ENCODE results near the gene TMEM108.

TMEM108 gene

GRCh38 chr3:133301194-133301593 lies 263.0 kb downstream of the TMEM108 start:
- in situ Hi-C loops (cut with HindIII; ENCODE audit: low sequenced_read_pairs): no loop called here

GRCh38 chr3:133301731-133302130 lies 263.5 kb downstream of the TMEM108 start:
- in situ Hi-C loops (cut with HindIII; ENCODE audit: low sequenced_read_pairs): no loop called here

GRCh38 chr3:133303430-133303829 lies 265.2 kb downstream of the TMEM108 start:
- in situ Hi-C loops (cut with HindIII; ENCODE audit: low sequenced_read_pairs): no loop called here

- in situ Hi-C loops (cut with HindIII; ENCODE audit: low sequenced_read_pairs): no loop called here
These were observed 279.7 kb downstream of the TMEM108 start for GRCh38 chr3:133317866-133318265.

DNA sequence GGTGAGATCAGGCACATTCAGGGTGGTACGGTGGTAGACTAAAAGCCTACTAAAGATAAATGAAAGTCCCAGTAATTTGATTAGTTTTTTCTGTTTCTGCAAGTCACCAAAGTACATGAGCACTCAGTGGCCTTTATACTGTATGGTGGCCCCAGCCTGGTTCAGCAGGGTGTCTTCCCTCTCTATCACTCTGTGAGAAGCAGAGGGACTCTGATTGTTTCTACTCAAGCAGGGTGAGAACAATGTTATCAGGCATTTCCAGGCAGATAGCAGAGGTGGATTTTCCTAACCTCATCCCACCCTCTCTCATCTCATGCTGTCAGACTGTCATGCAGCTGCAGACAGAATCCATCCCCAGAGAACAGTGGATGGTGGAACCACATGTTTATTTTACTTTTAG lies 290.2 kb downstream of the TMEM108 start:
- in situ Hi-C loops (cut with HindIII; ENCODE audit: low sequenced_read_pairs): no loop called here

- in situ Hi-C loops (cut with HindIII; ENCODE audit: low sequenced_read_pairs): no loop called here
These were observed 291.4 kb downstream of the TMEM108 start for GRCh38 chr3:133329626-133330025.

GRCh38 chr3:133330065-133330464 lies 291.9 kb downstream of the TMEM108 start:
- in situ Hi-C loops (cut with HindIII; ENCODE audit: low sequenced_read_pairs): no loop called here

DNA sequence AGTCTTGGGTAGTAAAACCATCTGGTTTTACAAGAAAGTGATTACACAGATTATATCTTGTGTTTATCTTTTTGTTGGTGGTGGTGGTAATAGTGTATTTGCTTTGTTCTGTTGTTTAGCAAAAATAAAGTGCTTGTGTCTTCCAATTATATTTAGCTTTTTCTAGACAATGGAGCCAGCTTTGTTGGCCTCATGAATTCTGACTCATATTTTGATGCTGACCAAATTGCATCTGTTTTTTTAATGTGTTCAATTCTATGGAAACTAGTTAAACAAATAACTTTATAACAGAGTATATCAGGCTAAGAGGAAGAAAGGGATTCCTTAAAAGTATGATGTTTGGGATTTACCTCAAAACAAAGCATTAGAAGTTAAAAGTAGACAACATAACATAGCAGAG lies 292.3 kb downstream of the TMEM108 start:
- in situ Hi-C loops (cut with HindIII; ENCODE audit: low sequenced_read_pairs): no loop called here

GRCh38 chr3:133354721-133355120 lies 316.5 kb downstream of the TMEM108 start:
- in situ Hi-C loops (cut with HindIII; ENCODE audit: low sequenced_read_pairs): loop anchor here (25.0 kb wide), 1 partner anchor 617 kb away; no protein-coding TSS in a partner anchor

DNA sequence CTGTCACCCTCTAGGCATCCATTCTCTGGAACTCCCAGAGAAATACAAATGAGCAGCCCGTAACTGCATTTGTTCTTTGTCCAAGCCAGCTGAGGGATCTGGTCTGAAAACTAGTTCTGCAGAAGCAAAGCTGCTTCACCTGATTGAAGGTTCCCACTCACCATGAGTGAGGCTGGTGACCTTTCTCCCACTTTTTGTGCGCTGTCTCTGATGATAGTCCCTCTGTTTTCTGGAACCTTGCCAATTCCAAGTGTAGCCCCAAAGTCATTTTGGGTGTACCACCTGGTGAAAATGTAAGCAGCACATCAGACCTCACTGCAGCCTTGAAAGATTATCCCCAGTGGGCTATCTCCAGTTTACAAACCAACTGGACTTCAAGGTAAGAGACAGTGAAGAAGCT lies 322.3 kb downstream of the TMEM108 start:
- in situ Hi-C loops (cut with HindIII; ENCODE audit: low sequenced_read_pairs): loop anchor here (25.0 kb wide), 1 partner anchor 623 kb away; no protein-coding TSS in a partner anchor

GRCh38 chr3:133361011-133361410 lies 322.8 kb downstream of the TMEM108 start:
- in situ Hi-C loops (cut with HindIII; ENCODE audit: low sequenced_read_pairs): loop anchor here (25.0 kb wide), 1 partner anchor 624 kb away; no protein-coding TSS in a partner anchor

DNA sequence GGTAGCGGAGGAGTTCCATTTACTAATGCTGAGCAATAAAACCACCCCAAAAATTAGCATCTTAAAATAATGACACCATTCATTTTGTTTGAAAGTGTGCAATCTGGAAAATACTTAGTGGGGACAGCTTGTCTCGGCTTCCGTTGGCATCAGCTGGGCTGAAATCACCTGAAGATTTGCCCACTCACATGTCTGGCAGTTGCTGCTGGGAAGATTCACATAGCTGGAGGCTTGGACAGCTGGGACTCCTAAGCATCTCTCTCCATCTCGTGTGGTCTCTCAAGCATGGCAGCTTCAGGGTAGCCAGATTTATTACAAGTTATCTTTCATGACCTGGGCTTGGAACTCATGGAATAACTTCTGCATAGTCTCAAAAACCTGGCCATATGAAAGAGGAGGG lies 323.2 kb downstream of the TMEM108 start:
- in situ Hi-C loops (cut with HindIII; ENCODE audit: low sequenced_read_pairs): loop anchor here (25.0 kb wide), 1 partner anchor 624 kb away; no protein-coding TSS in a partner anchor

DNA sequence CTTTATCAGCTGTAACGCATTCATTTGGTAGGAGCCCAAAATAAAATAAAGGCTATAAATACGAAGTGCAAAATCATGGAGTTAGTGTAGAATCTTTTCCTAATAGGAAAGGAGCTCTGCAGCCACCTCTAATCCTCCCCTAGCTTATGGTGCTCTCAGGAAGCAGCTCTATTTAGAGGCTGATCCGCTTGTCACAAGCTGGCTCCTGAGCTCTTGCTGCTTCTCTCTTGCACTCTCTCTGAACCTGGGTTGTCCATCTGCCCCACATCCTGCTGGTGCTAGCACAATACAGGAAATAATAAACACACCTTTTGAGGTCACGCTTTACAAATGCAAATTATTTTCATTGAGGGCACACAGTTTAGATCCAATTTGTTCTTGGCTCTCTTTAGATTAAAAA lies 324.3 kb downstream of the TMEM108 start:
- in situ Hi-C loops (cut with HindIII; ENCODE audit: low sequenced_read_pairs): loop anchor here (25.0 kb wide), 1 partner anchor 625 kb away; no protein-coding TSS in a partner anchor

- in situ Hi-C loops (cut with HindIII; ENCODE audit: low sequenced_read_pairs): loop anchor here (5.0 to 25.0 kb wide), 3 partner anchors 72 to 627 kb away; no protein-coding TSS in a partner anchor
These were observed 326.5 kb downstream of the TMEM108 start for GRCh38 chr3:133364704-133365103.

DNA sequence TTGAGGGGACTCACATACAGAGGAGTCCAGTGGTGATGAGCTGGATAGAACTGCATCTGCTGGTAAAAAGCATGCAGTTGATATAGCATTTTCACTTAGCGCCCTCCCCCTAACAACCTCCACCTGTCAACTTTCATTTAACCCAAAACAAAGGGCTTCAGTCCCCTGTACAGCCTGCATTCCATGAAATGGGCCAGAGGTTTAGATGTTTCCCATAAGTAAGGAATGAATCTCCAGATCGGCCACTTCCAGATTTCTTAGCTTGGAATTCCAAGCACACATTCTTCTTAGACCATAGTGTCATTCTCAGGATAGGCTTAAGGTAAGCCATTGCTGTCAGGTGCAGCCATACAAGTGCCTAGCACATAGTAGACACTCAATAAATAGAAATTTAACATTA lies 328.7 kb downstream of the TMEM108 start:
- in situ Hi-C loops (cut with HindIII; ENCODE audit: low sequenced_read_pairs): loop anchor here (5.0 to 25.0 kb wide), 3 partner anchors 75 to 630 kb away; no protein-coding TSS in a partner anchor

GRCh38 chr3:133367403-133367802 lies 329.2 kb downstream of the TMEM108 start:
- in situ Hi-C loops (cut with HindIII; ENCODE audit: low sequenced_read_pairs): loop anchor here (5.0 to 25.0 kb wide), 3 partner anchors 75 to 630 kb away; no protein-coding TSS in a partner anchor

GRCh38 chr3:133367956-133368355 lies 329.8 kb downstream of the TMEM108 start:
- in situ Hi-C loops (cut with HindIII; ENCODE audit: low sequenced_read_pairs): loop anchor here (5.0 to 25.0 kb wide), 3 partner anchors 76 to 631 kb away; no protein-coding TSS in a partner anchor

DNA sequence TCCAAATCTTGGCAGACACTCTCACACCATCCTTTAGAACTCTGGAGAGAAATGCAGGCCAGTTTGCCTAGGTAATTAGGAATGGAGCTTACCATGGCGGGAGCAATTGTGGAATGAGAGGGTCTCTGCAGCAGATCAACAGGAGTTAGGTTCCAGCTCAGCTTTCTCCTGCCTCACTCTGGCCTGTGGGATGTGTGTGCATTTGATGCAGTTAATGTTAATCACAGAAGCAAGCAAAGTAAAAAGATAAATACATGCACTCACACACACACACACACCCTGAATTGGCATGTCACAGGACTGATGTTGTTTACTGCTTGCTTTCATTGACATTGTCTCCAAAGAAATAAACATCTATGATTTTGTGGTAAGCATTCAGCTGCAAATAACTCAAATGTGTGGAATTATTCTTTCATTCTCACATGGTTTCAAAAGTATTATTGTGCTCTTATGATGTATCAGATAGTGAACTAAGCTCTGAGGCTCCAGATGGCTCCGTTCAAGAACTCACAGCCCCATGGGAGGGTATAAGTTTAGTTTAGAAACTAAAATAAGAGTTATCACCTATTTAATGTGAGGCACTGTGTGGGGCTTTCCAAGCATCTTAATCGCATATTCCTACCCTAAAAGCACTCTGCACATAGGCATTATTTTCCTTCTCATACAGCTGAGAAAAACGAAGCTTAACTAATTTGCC lies 330.3 kb downstream of the TMEM108 start:
- in situ Hi-C loops (cut with HindIII; ENCODE audit: low sequenced_read_pairs): loop anchor here (5.0 to 25.0 kb wide), 3 partner anchors 76 to 631 kb away; no protein-coding TSS in a partner anchor

DNA sequence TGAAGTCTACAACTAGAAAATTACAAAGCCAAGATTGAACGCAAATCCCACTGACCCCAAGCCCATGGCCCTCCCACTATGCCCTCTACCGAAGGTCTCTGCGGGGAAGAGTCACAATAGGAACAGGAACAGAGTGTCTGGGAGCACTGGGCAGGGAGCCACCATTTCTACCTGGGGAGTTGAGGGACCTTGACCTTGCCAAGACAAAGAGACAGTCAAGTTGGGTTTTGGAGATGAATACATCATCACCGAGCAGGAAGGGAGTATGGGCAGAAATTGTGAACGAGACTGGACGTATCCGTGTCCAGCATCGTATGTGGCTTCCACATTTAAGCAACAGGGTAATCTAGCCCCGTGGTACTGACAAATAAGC lies 330.9 kb downstream of the TMEM108 start:
- in situ Hi-C loops (cut with HindIII; ENCODE audit: low sequenced_read_pairs): loop anchor here (5.0 to 25.0 kb wide), 3 partner anchors 77 to 632 kb away; no protein-coding TSS in a partner anchor

GRCh38 chr3:133371181-133371580 lies 333.0 kb downstream of the TMEM108 start:
- in situ Hi-C loops (cut with HindIII; ENCODE audit: low sequenced_read_pairs): loop anchor here (25.0 kb wide), 1 partner anchor 634 kb away; no protein-coding TSS in a partner anchor

DNA sequence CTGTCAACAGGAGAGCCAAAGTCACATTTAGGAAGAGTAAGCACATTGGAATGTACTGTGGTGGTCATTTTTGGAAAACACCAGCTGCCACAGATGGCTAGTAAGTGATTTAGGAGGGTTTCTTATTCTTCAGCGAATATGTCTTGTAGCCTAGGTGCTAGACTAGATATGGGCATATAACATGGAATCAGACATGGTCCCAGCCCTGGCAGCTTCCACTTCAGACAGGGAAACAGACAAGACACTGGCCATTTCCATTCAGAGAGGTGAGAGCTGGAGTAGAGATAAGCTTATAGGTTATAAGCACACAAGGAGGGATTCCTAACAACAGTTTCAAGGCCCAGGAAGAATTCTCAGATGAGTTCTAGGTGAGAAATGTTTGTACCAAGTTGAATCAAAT lies 333.5 kb downstream of the TMEM108 start:
- in situ Hi-C loops (cut with HindIII; ENCODE audit: low sequenced_read_pairs): loop anchor here (25.0 kb wide), 1 partner anchor 634 kb away; no protein-coding TSS in a partner anchor

Measured in endothelial cell of hepatic sinusoid (primary cell).